ENCODE measurements around the gene ABCD3.
"Not testable (repeated sequence)": the region's sequence is repeated elsewhere in the genome, so short reads cannot be mapped to it uniquely, and the experiment has no call there.

The ABCD3 gene

DNA sequence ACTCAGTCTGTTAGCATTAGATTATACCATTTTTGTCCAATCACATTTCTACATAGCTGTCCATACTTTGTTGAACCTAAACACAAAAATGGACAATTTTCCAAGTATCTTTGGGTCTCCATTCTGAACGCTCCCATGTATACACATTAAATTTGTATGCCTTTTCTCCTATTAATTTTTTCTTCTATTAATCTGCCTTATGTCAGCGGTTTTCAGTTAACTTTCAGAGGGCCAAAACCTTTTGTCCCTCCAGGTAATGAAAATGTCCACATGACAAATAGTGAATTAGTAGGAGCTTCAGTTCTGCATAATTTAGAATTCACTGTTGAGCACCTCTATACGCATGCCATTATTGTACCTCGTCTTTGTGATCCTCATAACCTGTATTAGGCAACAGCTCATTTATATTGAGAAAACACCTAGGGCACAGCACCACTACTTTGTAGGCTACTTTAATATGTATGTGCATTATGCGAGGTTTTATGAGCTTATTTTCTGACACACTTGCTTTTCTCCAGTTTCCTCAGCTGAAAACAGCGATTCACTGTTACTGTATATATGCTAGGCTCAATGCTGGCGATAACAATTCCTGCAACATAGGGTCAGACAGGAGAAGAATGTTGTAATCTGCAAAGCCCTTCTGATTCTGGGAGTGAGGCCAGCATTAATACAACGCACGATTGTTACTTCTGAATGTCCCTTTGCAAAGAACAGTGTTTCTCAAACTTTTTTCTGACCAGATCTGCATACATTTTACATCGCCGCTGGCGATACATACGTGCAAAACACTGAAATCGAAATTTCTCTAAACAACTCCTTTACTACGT is 1.1 kb upstream of the ABCD3 start:
- DNase-seq (ENCODE audit: low spot score) = peak; percentile 20

DNA sequence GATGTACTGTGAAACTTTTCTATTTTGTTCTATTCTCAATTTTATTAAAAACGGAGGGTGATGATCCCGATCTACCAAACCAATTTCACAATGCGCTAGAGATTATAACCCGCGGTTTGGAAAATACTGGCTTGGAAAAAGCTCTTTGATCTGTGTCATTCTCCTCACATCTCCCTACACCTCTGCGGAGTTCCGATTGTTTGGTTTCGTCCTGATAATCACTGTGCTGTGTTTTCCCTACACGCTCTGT is 536 bp upstream of the ABCD3 start:
- no peak for DNase-seq (ENCODE audit: low spot score)

DNA sequence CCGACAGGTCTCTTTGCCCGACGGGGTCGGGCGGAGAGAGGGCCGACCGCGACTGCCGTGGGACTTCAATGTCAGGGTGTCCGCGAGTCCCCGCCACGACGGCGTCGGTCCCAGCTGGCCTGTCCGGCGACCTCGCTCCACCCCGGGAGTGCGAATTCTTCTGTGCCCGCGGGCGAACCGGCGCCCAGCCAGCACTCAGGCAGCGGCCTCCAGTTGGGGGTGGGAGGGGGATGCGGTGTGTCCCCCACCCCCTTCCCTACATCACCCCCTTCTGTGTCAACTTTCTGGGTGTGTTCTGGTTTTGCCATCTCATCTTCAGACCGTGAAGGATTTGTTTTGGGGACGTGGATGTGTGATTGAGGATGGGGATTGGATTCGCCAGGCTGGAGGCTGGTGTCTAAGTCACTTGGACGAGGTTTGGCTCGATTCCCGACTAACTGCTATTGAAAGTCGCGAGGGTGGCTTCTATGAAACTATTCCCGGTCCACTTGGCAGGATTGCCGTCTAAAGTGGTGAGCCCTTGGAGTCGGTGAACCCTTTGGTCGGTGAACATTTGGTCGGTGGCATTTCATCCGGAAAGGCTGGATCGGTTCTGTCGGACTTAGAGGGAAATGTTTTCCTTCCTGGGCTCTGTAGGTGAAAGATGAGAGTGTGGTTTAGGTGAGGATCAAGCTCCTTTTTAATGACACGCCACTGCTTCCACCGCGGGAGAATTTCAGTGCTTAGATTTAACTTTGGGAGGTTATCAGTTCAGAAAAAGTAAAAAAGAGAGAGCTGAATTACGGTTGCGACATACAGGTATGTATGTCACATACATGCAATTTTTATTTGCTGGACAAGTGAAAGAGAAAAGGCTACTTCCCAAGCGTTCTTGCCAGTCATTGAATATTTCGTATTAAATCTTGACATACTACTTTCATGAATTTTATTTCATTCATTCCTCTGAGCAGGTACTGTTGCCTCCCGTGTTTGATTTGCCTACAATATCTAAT is 771 bp downstream of the ABCD3 start:
- DNase-seq (ENCODE audit: low spot score) = no peak

DNA sequence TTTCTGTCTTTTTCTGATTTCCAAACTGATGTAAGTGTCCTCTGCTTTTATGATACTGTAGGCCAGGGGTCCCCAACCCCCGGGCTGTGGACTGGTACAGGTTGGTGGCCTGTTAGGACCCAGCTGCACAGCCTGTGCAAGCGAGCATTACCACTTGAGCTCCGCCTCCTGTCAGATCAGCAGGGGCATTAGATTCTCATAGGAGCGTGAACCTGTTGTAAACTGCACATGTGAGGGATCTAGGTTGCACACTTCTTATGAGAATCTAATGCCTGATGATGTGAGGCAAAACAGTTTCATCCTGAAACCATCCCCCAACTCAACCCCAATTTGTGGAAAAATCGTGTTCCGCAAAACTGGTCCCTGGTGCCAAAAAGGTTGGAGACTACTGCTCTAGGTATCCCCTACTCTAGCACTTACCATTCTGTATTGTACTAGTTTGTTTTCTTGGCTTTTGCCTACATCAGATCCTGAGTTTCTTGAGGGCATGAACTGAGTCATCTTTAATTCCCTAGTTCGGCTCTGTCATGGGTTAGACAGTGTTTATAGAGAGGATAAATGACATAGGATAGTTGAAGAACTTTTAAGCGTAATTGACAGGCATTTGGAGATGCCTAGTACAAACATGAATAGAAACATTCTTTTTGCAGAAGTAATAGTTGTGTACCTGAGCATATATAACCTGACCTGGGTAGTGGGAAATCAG is 4.1 kb downstream of the ABCD3 start:
- no peak for DNase-seq (ENCODE audit: low spot score)

DNA sequence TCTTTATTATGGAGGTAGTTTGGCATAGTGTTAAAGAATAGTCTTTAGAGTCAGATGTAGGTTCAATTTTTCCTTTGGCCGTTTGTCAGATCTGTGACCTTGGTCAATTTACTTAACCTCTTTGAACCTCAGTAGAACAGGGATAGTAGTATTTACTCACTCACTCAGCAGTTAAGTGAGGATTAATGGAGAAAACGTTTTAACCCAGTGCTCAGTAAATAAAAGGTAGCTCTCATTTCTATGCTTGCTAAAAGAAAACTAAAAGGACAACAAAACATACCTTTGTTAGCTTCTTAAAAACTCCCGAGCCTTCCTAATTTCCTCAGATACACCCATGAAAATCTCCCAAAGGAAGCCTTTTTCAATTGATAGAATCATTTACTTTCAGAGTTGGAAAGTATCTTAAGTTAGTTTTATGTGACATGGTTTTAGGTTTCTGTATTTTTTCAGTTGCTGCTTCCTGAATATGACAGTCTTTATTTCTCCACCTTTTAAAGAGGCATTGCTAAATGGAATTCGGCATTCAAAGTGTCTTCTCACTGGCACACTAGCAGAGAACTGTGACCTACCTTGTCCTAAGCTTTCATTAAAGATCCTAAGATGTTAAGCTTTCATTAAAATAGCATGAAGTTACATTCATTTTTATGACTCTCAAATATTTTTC is 7.8 kb downstream of the ABCD3 start:
- DNase-seq (ENCODE audit: low spot score) = peak; percentile 27

DNA sequence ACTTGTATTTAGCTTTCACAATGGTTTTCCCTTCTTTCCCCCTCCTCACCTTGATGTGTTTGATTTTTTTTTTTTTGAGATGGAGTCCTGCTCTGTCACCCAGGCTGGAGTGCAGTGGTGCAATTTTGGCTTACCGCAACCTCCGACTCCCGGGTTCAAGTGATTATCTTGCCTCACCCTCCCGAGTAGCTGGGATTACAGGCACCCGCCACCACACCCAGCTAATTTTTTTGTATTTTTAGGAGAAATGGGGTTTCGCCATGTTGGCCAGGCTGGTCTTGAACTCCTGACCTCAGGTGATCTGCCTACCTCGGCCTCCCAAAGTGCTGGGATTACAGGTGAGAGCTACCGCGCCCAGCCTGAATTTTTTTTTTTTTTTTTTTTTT is 8.3 kb downstream of the ABCD3 start:
- not testable (repeated sequence) for DNase-seq (ENCODE audit: low spot score)

DNA sequence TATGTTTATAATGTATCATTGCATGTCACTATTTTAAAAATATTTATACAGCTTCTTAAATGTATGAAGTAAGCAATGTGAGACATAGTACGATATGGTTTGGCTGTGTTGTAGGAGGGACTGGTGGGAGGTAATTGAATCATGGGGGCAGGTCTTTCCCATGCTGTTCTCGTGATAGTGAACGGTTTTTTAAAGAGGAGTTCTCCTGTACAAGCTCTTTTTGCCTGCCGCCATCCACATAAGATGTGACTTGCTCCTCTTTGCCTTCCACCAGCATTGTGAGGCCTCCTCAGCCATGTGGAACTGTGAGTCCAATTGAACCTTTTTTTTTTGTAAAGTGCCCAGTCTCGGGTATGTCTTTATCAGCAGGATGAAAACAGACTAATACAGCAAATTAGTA is 10.3 kb downstream of the ABCD3 start:
- no peak for DNase-seq (ENCODE audit: low spot score)

DNA sequence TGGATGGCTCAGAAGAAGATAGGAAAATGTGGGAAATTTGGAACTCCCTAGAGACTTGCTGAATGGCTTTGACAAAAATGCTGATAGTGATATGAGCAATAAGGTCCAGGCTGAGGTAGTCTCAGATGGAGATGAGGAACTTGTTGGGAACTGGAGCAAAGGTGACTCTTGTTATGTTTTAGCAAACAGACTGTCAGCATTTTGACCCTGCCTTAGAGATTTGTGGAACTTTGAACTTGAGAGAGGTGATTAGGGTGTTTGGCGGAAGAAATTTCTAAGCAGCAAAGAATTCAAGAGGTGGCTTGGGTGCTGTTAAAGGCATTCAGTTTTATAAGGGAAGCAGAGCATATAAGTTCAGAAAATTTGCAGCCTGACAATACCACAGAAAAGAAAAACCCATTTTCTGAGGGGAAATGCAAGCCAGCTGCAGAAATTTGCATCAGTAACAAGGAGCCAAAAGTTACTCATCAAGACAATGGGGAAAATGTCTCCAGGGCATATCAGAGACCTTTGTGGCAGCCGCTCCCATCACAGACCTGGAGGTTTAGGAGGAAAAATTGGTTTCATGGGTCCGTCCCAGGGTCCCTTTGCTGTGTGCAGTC is 10.8 kb downstream of the ABCD3 start:
- DNase-seq (ENCODE audit: low spot score) = not testable (repeated sequence)

DNA sequence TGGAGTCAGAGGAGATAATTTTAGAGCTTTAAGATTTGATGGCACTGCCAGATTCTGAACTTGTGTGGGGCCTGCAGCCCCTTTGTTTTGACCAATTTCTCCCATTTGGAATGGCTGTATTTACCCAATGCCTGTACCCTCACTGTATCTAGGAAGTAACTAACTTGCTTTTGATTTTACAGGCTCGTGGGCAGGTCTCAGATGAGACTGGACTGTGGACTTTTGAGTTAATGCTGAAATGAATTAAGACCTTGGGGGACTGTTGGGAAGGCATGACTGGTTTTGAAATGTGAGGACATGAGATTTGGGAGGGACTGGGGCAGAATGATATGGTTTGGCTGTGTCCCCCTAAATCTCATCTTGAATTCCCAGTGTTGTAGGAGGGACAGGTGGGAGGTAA is 11.9 kb downstream of the ABCD3 start:
- not testable (repeated sequence) for DNase-seq (ENCODE audit: low spot score)

DNA sequence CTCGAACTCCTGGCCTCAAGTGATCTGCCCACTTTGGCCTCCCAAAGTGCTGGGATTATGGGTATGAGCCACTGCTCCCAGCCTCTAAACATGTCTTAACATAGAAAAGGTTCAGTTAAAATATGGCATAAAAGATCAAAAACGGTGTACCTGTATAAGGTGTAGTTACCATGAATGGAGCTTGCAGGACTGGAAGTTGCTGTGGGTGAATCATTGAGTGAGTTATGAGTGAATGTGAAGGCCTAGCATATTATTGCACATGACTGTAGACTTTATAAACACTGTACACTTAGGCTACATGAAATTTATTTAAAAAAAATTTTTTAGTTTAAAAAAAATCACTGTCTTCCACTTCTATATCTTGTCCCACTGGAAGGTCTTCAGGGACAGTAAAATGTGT is 15.7 kb downstream of the ABCD3 start:
- DNase-seq (ENCODE audit: low spot score) = no peak

DNA sequence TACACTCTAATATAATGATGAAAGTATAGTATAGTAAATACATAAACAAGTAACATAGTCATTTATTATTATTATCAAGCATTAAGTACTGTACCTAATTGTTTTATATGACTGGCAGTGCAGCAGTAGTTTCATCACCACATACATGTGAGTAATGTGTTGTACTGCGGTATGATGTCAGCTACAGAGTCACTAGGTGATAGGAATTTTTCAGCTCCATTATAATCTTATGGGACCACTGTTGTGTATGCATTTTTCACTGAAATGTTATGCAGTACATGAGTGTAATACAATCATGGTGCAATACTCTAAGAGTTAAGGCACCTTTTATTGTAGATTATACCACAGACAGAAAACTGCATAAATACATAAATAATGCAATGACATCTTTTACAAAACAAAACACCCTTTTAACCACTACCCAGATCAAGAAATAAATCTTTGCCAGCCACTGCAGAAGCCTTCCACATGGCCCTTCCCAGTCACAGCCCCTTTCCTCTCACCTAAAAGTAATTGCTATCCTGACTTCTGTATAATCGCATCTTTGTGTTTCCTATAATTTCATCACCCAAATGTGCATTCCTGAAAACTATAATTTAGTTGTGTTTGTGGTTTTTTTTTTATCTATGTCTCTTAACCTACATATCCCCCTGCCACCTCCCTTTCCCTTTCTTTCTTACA is 16.3 kb downstream of the ABCD3 start:
- no peak for DNase-seq (ENCODE audit: low spot score)

DNA sequence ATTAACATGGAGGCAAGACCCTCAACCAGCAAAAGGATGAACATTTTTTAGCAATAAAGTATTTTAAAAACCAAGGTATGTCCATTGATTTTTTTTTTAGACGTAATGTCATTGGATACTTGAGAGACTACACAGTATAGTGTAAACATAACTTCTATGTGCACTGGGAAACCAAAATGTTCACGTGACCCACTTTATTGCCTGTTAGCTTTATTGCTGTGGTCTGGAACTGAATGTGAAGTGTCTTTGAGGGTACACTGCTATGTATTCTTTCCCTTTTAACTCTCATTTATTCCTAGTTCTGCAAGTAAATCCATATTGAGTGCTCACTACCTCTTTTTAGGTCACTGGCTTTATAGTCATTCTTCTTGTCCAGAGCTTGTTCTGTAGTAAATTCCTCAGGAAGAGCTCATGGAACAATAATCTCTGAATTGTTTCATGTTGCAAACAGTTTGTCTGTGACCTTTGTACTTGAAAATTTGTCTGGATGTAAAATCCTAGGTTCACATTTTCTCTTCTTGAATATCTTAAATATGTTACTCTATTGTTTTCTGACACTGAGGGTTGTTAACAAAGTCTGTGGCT is 20.6 kb downstream of the ABCD3 start:
- no peak for DNase-seq (ENCODE audit: low spot score)

DNA sequence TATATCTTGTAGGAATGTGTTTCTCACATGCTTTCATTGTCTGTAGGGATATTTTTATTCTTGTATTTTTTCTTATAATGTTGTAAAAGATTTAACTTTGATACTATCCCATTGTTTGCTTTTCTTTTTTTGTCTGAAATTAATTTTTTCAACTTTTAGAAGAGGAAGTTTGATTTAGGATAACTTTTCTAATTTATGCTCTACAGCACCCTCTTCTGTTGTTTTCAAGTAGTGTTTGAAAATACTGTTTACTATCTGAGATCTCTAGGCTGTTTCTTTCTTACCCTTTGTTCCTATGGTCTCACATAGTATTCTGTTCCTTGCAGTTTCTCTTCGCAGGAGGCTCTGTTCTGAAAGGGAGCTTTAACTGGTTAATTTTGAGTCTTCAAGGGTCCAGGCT is 21.9 kb downstream of the ABCD3 start:
- DNase-seq (ENCODE audit: low spot score) = no peak

DNA sequence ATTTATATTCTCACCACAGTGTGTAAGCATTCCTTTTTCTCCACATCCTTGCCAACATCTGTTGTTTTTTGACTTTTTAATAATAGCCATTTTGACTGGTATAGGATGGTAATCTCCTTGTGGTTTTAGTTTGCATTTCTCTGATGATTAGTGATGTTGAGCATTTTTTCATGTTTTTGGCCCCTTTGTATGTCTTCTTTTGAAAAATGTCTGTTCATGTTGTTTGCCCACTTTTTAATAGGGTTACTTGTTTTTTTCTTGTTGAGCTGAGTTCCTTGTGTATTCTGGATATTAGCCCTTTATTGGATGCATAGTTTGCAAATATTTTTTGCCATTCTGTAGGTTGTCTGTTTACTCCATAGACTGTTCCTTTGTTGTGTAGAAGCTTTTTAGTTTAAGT is 24.9 kb downstream of the ABCD3 start:
- DNase-seq (ENCODE audit: low spot score) = not testable (repeated sequence)

DNA sequence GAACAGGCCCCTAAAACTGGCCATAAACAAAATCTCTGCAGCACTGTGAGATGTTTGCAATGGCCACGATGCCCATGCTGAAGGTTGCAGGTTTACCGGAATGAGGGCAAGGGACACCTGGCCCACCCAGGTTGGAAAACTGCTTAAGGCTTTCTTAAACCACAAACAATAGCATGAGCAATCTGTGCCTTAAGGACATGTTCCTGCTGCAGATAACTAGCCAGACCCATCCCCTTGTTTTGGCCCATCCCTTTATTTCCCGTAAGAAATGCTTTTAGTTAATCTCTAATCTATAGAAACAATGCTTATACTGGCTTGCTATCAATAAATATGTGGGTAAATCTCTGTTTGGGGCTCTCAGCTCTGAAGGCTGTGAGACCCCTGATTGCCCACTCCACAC is 26.6 kb downstream of the ABCD3 start:
- not testable (repeated sequence) for DNase-seq (ENCODE audit: low spot score)

DNA sequence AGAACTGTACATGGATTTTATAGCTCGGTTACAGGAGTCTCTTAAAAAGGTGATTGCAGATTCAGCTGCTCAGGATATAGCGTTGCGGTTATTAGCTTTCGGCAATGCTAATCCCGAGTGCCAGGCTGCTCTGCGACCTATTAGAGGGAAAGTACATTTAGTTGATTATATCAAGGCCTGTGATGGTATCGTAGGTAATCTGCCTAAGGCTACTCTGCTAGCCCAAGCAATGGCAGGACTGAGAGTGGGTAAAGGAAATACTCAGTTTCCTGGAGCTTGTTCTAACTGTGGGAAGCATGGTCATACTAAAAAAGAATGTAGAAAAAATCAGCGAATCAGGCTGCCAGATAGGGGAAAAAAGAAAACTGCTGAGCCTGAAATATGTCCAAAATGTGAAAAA is 27.5 kb downstream of the ABCD3 start:
- DNase-seq (ENCODE audit: low spot score) = not testable (repeated sequence)

DNA sequence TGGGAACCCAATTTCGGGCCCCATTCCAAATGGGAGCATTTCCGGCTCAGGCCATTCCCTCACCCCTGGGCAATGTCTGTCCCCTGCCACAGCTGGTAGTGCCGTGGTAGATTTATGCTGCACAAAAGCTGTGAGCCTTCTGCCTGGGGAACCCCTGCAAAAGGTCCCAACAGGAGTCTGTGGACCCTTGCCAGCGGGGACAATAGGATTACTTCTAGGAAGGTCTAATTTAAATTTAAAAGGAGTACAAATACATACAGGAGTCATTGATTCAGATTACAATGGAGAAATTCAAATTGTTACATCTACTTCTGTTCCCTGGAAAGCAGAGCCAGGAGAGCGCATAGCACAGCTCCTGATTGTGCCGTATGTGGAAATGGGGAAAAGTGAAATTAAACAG is 28.0 kb downstream of the ABCD3 start:
- DNase-seq (ENCODE audit: low spot score) = not testable (repeated sequence)

DNA sequence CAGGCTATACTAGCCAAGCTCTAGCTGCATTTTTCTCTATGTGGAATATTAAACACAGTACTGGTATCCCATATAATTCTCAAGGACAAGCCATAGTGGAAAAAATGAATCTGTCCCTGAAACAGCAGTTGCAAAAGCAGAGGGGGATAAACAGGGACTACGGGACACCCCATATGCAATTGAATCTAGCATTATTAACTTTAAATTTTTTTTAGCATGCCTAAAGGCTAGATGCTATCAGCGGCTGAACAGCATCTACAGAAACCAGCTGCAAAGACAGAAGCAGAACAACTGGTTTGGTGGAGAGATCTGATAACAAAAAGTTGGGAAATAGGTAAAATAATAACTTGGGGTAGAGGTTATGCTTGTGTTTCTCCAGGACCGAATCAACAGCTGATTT is 30.6 kb downstream of the ABCD3 start:
- DNase-seq (ENCODE audit: low spot score) = not testable (repeated sequence)

DNA sequence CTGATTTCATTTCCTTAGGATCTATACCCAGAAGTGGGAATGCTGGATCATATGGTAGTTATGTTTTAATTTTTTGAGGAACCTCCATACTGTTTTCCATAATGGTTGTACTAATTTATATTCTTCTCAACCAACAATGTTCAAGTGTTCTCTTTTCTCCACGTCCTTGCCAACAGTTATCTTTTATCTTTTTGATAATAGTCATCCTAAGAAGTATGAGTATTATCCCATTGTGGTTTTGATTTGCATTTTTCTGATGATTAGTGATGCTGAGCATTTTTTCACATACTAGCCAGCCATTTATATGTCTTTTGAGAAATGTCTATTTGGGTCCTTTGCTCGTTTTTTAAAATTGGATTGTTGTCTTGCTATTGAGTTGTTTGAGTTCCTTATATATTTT is 38.5 kb downstream of the ABCD3 start:
- DNase-seq (ENCODE audit: low spot score) = no peak

DNA sequence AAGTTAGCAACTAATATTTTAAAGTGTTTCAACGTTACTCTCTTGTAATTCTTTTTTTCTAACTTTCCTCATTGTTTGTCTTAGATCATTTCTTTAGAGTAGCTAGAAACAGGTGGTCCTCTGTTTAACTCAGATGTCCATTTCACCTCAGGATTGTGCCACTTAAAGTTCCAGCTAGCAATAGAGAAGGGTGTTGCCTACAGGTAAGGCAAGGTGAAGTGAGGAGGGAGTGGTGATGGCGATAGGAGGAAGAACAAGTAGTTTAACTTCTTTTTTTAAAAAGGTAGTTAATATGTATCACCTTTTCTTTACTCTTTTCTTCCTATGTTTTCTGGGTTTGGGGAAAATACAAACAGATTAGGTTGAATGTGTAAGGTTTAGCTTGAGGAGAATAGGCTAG is 44.4 kb downstream of the ABCD3 start:
- no peak for DNase-seq (ENCODE audit: low spot score)
